ENCODE measurements around the gene HOOK1. TPM values are rescaled to one million over a fixed set of nuclear protein-coding genes. Genes with fewer than 3 reads are reported as not detected.

The HOOK1 gene
- total RNA-seq, 2 donors from 2014 or later: 3.9 to 6.1 TPM

DNA sequence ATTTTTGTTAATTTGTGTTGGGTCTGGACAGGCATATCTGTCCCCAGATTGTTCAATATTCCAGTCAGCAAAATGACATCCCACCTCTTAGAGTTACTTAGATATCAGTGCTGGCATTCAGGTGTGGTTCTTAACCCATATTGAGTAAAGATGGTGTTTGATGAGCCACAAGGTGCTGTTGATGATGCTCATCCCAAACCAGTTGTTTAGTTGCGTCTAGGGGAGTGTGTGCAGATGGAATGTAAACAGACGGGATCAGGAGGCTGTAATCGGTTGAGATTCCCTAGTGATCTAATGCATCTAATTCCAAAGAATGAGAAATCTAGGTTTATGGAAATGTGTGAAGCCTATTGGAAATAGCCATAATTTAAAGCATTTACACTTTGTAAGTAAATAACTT lies 1.1 kb downstream of the HOOK1 start:
- Histone ChIP-seq H3K27me3 (peaks cover 6 to 9% of the 10 kb centered on the region in 2 donors), H3K4me3 (peak overlapping the region in 1 of 2 donors; percentile 62), H3K36me3 (no peaks in the 10 kb centered on the region), H3K27ac (peak overlapping the region in 1 of 2 donors; percentile 89), H3K9me3 (no peaks in the 10 kb centered on the region), H3K4me1 (peaks cover 0 to 15% of the 10 kb centered on the region in 2 donors)
- no peak for DNase-seq (ENCODE audit: low spot score)
- TF ChIP-seq, protein P1, sequence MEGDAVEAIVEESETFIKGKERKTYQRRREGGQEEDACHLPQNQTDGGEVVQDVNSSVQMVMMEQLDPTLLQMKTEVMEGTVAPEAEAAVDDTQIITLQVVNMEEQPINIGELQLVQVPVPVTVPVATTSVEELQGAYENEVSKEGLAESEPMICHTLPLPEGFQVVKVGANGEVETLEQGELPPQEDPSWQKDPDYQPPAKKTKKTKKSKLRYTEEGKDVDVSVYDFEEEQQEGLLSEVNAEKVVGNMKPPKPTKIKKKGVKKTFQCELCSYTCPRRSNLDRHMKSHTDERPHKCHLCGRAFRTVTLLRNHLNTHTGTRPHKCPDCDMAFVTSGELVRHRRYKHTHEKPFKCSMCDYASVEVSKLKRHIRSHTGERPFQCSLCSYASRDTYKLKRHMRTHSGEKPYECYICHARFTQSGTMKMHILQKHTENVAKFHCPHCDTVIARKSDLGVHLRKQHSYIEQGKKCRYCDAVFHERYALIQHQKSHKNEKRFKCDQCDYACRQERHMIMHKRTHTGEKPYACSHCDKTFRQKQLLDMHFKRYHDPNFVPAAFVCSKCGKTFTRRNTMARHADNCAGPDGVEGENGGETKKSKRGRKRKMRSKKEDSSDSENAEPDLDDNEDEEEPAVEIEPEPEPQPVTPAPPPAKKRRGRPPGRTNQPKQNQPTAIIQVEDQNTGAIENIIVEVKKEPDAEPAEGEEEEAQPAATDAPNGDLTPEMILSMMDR (IDR thresholded peaks at IDR 0.05): no peak

DNA sequence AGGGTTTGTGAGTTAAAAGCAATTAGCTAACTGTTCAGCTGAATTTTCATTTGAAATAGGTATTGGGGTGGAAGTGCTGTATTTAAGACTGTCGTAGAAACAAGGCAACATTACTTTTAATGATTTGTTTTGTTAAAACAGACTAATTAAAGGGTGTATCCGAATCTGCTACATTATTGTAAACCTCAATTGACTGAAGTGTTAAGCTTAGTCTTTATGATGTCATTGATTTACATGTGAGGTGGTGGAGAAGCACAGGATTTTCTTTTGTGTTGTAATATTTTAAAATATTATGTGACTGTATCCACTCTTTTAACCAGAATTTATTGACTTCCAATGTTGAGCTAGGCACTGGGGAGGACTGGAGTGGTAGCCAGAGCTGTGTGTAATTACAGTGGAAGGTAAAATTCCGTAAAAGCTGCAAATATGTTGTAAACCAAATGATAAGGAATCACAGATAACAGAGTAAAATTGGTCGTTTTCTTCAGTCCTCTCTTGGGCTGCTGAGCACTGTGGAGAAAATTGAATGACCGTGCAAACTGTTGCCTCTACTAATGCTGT lies 1.6 kb downstream of the HOOK1 start:
- no peak overlapping the region for H3K4me3 ChIP-seq
- TF ChIP-seq, protein P1 (IDR thresholded peaks at IDR 0.05): no peak

GRCh38 chr1:59819566-59820438 lies 5.1 kb downstream of the HOOK1 start:
- Histone ChIP-seq H3K4me3 (no peak overlapping the region), H3K4me1 (peaks cover 0 to 7% of the 10 kb centered on the region in 2 donors), H3K27ac (peak overlapping the region in 1 of 2 donors; percentile 9), H3K36me3 (no peaks in the 10 kb centered on the region), H3K27me3 (peaks cover 0 to 4% of the 10 kb centered on the region in 2 donors), H3K9me3 (no peaks in the 10 kb centered on the region)
- no peak for DNase-seq (ENCODE audit: low spot score)
- TF ChIP-seq, protein P1 (IDR thresholded peaks at IDR 0.05): no peak

More for the DNA sequence above, 1.6 kb downstream of the HOOK1 start:
- Histone ChIP-seq H3K4me1 (peaks cover 0 to 15% of the 10 kb centered on the region in 2 donors), H3K27me3 (peaks cover 6 to 9% of the 10 kb centered on the region in 2 donors), H3K9me3 (no peaks in the 10 kb centered on the region), H3K27ac (peak overlapping the region in 1 of 2 donors; percentile 89), H3K36me3 (no peaks in the 10 kb centered on the region)
- no peak for DNase-seq (ENCODE audit: low spot score)

- H3K27ac ChIP-seq: no peak overlapping the region
- no peaks in the 10 kb centered on the region for H3K36me3 ChIP-seq
- TF ChIP-seq, protein P1 (IDR thresholded peaks at IDR 0.05): no peak
- H3K4me3 ChIP-seq: no peak overlapping the region
- no peaks in the 10 kb centered on the region for H3K9me3 ChIP-seq
- no peak for DNase-seq (ENCODE audit: low spot score)
- no peaks in the 10 kb centered on the region for H3K4me1 ChIP-seq
- no peaks in the 10 kb centered on the region for H3K27me3 ChIP-seq
Measured at GRCh38 chr1:59827055-59827643, 12.4 kb downstream of the HOOK1 start.

- Histone ChIP-seq H3K9me3 (no peaks in the 10 kb centered on the region), H3K4me1 (no peaks in the 10 kb centered on the region), H3K36me3 (no peaks in the 10 kb centered on the region), H3K4me3 (no peak overlapping the region), H3K27ac (no peak overlapping the region), H3K27me3 (no peaks in the 10 kb centered on the region)
- TF ChIP-seq, protein P1 (IDR thresholded peaks at IDR 0.05): no peak
- DNase-seq (ENCODE audit: low spot score): no peak
Measured at GRCh38 chr1:59828160-59828559, 13.4 kb downstream of the HOOK1 start.

Measured in right atrium auricular region (tissue), 2 donors.